ENCODE data around the gene ZNRF1.
"Not testable (repeated sequence)": the region's sequence is repeated elsewhere in the genome, so short reads cannot be mapped to it uniquely, and the experiment has no call there.

ZNRF1 gene

GRCh38 chr16:75079346-75079926, 80.6 kb downstream of the ZNRF1 start:
- DNase-seq (ENCODE audit: low spot score), result no peak

- peak; percentile 62 for DNase-seq (ENCODE audit: low spot score)
Measured at GRCh38 chr16:75080205-75081029, 81.6 kb downstream of the ZNRF1 start.

GRCh38 chr16:75081179-75081859, 82.5 kb downstream of the ZNRF1 start:
- no peak for DNase-seq (ENCODE audit: low spot score)

GRCh38 chr16:75083813-75084212, 85.0 kb downstream of the ZNRF1 start:
- DNase-seq (ENCODE audit: low spot score), result no peak

GRCh38 chr16:75085556-75085955, 86.7 kb downstream of the ZNRF1 start:
- DNase-seq (ENCODE audit: low spot score), result no peak

GRCh38 chr16:75086281-75086680, 87.5 kb downstream of the ZNRF1 start:
- DNase-seq (ENCODE audit: low spot score), result peak; percentile 52

- no peak for DNase-seq (ENCODE audit: low spot score)
Measured at GRCh38 chr16:75086688-75087374, 88.0 kb downstream of the ZNRF1 start.

- peak; percentile 12 for DNase-seq (ENCODE audit: low spot score)
Measured at GRCh38 chr16:75087375-75087979, 88.7 kb downstream of the ZNRF1 start.

GRCh38 chr16:75088216-75088615, 89.4 kb downstream of the ZNRF1 start:
- DNase-seq (ENCODE audit: low spot score), result no peak

- no peak for DNase-seq (ENCODE audit: low spot score)
Measured at GRCh38 chr16:75088934-75089333, 90.1 kb downstream of the ZNRF1 start.

- no peak for DNase-seq (ENCODE audit: low spot score)
Measured at GRCh38 chr16:75089486-75090202, 90.8 kb downstream of the ZNRF1 start.

GRCh38 chr16:75090899-75091298, 92.1 kb downstream of the ZNRF1 start:
- DNase-seq (ENCODE audit: low spot score), result not testable (repeated sequence)

GRCh38 chr16:75091619-75092018, 92.8 kb downstream of the ZNRF1 start:
- not testable (repeated sequence) for DNase-seq (ENCODE audit: low spot score)

- DNase-seq (ENCODE audit: low spot score), result no peak
Measured at GRCh38 chr16:75092777-75093176, 94.0 kb downstream of the ZNRF1 start.

- no peak for DNase-seq (ENCODE audit: low spot score)
Measured at GRCh38 chr16:75093598-75094540, 95.0 kb downstream of the ZNRF1 start.

- DNase-seq (ENCODE audit: low spot score), result no peak
Measured at GRCh38 chr16:75095204-75095621, 96.4 kb downstream of the ZNRF1 start.

GRCh38 chr16:75096656-75097055, 97.8 kb downstream of the ZNRF1 start:
- DNase-seq (ENCODE audit: low spot score), result no peak

- no peak for DNase-seq (ENCODE audit: low spot score)
Measured at GRCh38 chr16:75097191-75097761, 98.5 kb downstream of the ZNRF1 start.

- DNase-seq (ENCODE audit: low spot score), result no peak
Measured at GRCh38 chr16:75097941-75098901, 99.4 kb downstream of the ZNRF1 start.
